ENCODE results near the gene STX18. TPM values are rescaled to one million over a fixed set of nuclear protein-coding genes. Genes with fewer than 3 reads are reported as not detected.
"Not testable (repeated sequence)": the region's sequence is repeated elsewhere in the genome, so short reads cannot be mapped to it uniquely, and the experiment has no call there.

Gene STX18
- total RNA-seq, 3 donors from 2014 or later (not counting 1 experiment from before 2014, with no cell fraction given), result 23.1 to 32.8 (median 29.0) TPM

DNA sequence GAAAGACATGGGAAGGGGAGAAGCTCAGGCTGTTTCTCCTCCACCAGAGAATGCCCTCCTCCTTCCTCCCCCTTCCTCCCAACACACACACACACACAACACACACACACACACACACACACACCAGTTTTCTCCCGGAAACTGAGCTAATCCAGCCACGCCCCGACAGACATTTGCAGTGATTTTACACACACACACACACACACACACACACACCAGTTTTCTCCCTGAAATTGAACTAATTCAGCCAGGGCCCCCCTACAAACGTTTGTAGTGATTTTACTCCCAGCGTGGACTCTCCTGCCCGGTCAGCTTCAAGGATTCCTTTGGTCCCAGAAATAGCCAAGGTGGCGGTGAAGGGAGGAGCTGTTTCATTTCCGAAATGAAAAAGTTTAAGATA is 32.9 kb upstream of the STX18 start:
- Mint-ChIP-seq H3K9me3 (no peaks in the 10 kb centered on the region), H3K36me3 (no peaks in the 10 kb centered on the region), H3K27ac (peak overlapping the region; percentile 14 to 82), H3K4me3 (peak overlapping the region; percentile 87), H3K27me3 (ENCODE audit: low read depth in 2 of 2) (no peaks in the 10 kb centered on the region), H3K4me1 (peaks cover 15 to 18% of the 10 kb centered on the region in 2 donors)
- no peak for ATAC-seq
- no peaks in the 10 kb centered on the region for H3K27me3 ChIP-seq (ENCODE audit: control insufficient read depth, insufficient read depth, low read length)
- H3K9me3 ChIP-seq (ENCODE audit: control insufficient read depth, insufficient read depth, low read length), result no peaks in the 10 kb centered on the region
- H3K4me3 ChIP-seq (ENCODE audit: low read length), result peak overlapping the region; percentile 53
- H3K36me3 ChIP-seq (ENCODE audit: control insufficient read depth, insufficient read depth, low read length), result no peaks in the 10 kb centered on the region
- TF ChIP-seq, protein P1, sequence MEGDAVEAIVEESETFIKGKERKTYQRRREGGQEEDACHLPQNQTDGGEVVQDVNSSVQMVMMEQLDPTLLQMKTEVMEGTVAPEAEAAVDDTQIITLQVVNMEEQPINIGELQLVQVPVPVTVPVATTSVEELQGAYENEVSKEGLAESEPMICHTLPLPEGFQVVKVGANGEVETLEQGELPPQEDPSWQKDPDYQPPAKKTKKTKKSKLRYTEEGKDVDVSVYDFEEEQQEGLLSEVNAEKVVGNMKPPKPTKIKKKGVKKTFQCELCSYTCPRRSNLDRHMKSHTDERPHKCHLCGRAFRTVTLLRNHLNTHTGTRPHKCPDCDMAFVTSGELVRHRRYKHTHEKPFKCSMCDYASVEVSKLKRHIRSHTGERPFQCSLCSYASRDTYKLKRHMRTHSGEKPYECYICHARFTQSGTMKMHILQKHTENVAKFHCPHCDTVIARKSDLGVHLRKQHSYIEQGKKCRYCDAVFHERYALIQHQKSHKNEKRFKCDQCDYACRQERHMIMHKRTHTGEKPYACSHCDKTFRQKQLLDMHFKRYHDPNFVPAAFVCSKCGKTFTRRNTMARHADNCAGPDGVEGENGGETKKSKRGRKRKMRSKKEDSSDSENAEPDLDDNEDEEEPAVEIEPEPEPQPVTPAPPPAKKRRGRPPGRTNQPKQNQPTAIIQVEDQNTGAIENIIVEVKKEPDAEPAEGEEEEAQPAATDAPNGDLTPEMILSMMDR (IDR thresholded peaks at IDR 0.05), result no peak
- H3K27ac ChIP-seq (ENCODE audit: low read length), result peak overlapping the region; percentile 41
- 22% methylated on average over 8 of the region's 8 CpGs for WGBS (ENCODE audit: insufficient coverage)
- DNase-seq, result peak in 1 of 2 donors; percentile 50
- intact Hi-C loops (cut with micrococcal nuclease), result loop anchor here (1.0 to 5.0 kb wide), 2 partner anchors 52 to 86 kb away; no protein-coding TSS in a partner anchor
- H3K4me1 ChIP-seq (ENCODE audit: control insufficient read depth, insufficient read depth, low read length), result peaks cover 11% of the 10 kb centered on the region

DNA sequence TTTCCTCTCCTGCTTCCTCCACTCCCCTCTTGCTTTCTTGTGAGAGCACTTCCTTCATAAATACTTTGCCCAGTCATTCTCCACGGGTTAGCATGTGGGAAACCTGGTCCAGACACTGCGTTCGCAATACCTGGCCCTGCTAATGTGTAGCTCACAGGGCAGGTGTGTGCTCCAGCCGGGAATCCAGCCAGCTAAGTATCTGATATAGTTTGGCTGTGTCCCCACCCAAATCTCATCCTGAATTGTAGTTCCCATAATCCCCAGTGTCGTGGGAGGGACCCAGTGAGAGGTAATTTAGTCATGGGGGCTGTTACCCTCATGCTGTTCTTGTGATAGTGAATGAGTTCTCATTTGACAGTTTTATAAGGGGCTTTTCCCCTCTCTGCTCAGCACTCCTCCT is 32.2 kb upstream of the STX18 start:
- Mint-ChIP-seq H3K27ac (peak overlapping the region in 1 of 2 donors; percentile 82), H3K36me3 (no peaks in the 10 kb centered on the region), H3K9me3 (no peaks in the 10 kb centered on the region), H3K4me3 (peak overlapping the region; percentile 87), H3K27me3 (ENCODE audit: low read depth in 2 of 2) (no peaks in the 10 kb centered on the region), H3K4me1 (peaks cover 15 to 18% of the 10 kb centered on the region in 2 donors)
- intact Hi-C loops (cut with micrococcal nuclease), result no loop called here
- 94% methylated on average over 4 of the region's 5 CpGs for WGBS (ENCODE audit: insufficient coverage)
- ATAC-seq, result no peak
- TF ChIP-seq, protein P1 (IDR thresholded peaks at IDR 0.05), result no peak
- Histone ChIP-seq H3K36me3 (ENCODE audit: control insufficient read depth, insufficient read depth, low read length) (no peaks in the 10 kb centered on the region), H3K4me3 (ENCODE audit: low read length) (no peak overlapping the region), H3K27me3 (ENCODE audit: control insufficient read depth, insufficient read depth, low read length) (no peaks in the 10 kb centered on the region), H3K9me3 (ENCODE audit: control insufficient read depth, insufficient read depth, low read length) (no peaks in the 10 kb centered on the region), H3K4me1 (ENCODE audit: control insufficient read depth, insufficient read depth, low read length) (peaks cover 11% of the 10 kb centered on the region), H3K27ac (ENCODE audit: low read length) (no peak overlapping the region)
- no peak for DNase-seq

DNA sequence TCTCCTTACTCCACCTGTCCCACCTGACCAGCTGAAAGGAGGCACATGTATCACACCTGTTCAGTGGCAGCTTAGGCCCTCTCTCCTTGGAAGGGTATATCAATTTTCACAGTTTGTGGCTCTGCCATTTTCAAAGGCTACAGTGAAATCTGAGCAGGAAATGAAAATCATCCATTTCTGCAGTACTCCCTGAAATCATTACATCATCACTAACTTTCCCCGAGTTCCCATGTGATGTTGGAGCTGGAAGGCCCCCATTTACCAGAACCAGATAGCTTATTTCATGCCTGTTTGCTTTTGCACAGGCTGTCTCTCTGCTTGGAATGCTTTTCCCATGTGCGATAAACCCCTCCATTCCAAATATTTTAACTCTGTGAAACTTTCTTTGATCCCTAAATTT is 31.0 kb upstream of the STX18 start:
- Mint-ChIP-seq H3K27me3 (ENCODE audit: low read depth in 2 of 2) (no peaks in the 10 kb centered on the region), H3K36me3 (no peaks in the 10 kb centered on the region), H3K9me3 (no peaks in the 10 kb centered on the region), H3K27ac (no peak overlapping the region), H3K4me1 (peaks cover 15 to 18% of the 10 kb centered on the region in 2 donors), H3K4me3 (no peak overlapping the region)
- ATAC-seq (no peak), DNase-seq (no peak)
- 97% methylated on average over 2 of the region's 2 CpGs for WGBS (ENCODE audit: insufficient coverage)
- Histone ChIP-seq H3K4me3 (ENCODE audit: low read length) (no peak overlapping the region), H3K36me3 (ENCODE audit: control insufficient read depth, insufficient read depth, low read length) (no peaks in the 10 kb centered on the region), H3K4me1 (ENCODE audit: control insufficient read depth, insufficient read depth, low read length) (peaks cover 11% of the 10 kb centered on the region), H3K27me3 (ENCODE audit: control insufficient read depth, insufficient read depth, low read length) (no peaks in the 10 kb centered on the region), H3K9me3 (ENCODE audit: control insufficient read depth, insufficient read depth, low read length) (no peaks in the 10 kb centered on the region), H3K27ac (ENCODE audit: low read length) (no peak overlapping the region)
- TF ChIP-seq, protein P1 (IDR thresholded peaks at IDR 0.05), result no peak
- intact Hi-C loops (cut with micrococcal nuclease), result no loop called here

DNA sequence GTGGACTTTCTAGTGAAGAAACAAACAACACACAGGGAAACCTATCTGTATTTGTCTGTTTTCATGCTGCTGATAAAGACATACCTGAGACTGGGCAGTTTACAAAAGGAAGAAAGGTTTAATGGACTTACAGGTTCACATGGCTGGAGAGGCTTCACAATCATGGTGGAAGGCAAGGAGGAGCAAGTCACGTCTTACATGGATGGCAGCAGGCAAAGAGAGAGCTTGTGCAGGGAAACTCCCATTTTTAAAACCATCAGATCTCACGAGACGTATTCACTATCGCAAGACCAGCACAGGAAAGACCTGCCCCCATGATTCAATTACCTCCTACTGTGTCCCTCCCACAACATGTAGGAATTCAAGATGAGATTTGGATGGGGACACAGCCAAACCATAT is 28.0 kb upstream of the STX18 start:
- H3K9me3 Mint-ChIP-seq; H3K27me3 ChIP-seq (ENCODE audit: control insufficient read depth, insufficient read depth, low read length); H3K36me3 ChIP-seq (ENCODE audit: control insufficient read depth, insufficient read depth, low read length); H3K4me1 ChIP-seq (ENCODE audit: control insufficient read depth, insufficient read depth, low read length); H3K4me3 ChIP-seq (ENCODE audit: low read length); H3K4me1 Mint-ChIP-seq; intact Hi-C loops (cut with micrococcal nuclease); H3K4me3 Mint-ChIP-seq; H3K27me3 Mint-ChIP-seq (ENCODE audit: low read depth in 2 of 2); H3K9me3 ChIP-seq (ENCODE audit: control insufficient read depth, insufficient read depth, low read length); H3K36me3 Mint-ChIP-seq; ATAC-seq; H3K27ac Mint-ChIP-seq; DNase-seq; H3K27ac ChIP-seq (ENCODE audit: low read length): not testable (repeated sequence)
- 88% methylated on average over 4 of the region's 4 CpGs for WGBS (ENCODE audit: insufficient coverage)
